GM19025 (cell line): ENCODE results near the gene PCDH15.

Experiments used
- ATAC-seq: cut with Tn5 transposase; IDR thresholded peaks from one replicate; pipeline ENCODE4 v1.9.1; 2021; ENCODE audit warnings: mild to moderate bottlenecking, low read depth, moderate library complexity; ENCODE audit not compliant: unreplicated experiment

The PCDH15 gene

DNA sequence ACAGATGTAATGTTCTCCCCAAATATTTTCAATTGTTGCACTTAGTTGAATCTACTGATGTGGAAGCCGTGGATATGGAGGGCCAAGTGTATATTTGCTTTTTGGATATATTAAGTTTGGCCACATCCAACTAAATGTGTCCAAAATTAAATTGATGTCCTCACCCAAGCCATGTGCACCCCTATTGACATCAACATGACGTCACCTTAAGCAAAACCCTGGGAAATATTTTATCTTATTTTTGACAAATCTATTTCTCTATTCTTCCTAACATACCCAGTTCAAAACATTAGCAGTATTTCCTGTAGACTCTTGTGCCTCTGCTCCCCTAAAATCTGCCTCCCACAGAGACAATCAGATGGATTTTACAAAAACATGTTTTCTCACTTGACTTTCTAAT is 652.5 kb downstream of the PCDH15 start:
- ATAC-seq = no peak

DNA sequence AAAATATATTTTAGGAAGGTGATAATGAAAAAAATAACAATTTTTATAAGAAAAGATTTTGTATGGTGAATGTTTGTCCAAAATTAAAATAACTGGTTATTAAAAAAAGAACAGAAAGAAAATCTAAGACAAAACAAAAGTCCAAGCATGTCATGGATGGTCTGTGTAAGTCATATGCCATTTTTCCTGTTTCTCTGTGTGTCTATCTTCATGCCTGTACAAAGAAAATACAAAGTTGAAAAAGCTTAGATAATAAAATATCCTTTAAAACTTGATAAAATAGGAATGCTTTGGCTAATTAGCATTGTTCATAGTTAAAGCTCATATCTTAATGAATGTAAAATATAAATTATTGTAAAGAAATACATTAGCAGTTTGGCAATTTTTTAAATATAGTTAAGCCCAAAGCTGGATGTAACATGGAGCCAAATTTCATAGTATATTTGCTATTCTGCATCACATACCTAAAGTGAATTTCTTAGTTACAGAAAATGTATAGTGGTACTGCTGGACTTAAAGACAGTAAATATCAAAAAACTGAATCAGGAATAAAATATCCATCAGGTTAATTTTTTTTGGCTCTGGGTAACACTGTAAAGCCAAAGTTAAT is 661.1 kb downstream of the PCDH15 start:
- no peak for ATAC-seq

GRCh38 chr10:54137396-54137795 is 663.6 kb downstream of the PCDH15 start:
- no peak for ATAC-seq

- ATAC-seq = no peak
These were observed 667.8 kb downstream of the PCDH15 start for GRCh38 chr10:54133203-54133602.

GRCh38 chr10:54131833-54132232 is 669.2 kb downstream of the PCDH15 start:
- ATAC-seq = no peak

GRCh38 chr10:54130394-54130793 is 670.6 kb downstream of the PCDH15 start:
- ATAC-seq = no peak

DNA sequence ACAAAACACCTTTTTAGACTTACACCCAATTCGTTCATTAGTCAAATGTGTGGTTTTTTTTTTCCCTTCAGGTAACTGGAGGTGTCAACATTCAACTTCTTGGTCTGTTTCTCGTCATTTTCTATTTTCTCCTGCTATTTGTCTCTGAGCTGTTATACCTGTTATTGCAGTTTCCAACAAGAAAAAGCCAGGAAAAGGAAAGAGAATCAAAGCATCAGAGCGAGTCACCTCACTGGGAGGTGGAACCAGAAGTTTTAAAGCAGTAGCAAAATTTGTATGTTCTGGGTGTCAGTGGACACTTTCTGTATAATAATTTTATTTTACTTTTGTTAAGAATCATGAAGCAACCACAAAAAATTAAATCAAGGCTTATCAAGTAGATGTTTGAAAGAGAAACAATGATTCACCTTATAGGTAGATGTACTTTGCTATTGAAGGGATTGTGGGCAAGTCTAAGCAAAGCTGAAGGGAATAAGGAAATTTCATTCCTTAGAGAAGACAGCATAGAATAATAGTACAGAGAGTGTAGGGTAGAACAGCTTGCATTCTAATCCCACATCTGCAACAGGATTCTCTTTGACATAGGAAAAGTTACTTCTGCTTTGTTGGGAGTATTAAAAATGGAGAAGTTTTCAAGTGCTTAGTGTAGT is 675.8 kb downstream of the PCDH15 start:
- no peak for ATAC-seq

DNA sequence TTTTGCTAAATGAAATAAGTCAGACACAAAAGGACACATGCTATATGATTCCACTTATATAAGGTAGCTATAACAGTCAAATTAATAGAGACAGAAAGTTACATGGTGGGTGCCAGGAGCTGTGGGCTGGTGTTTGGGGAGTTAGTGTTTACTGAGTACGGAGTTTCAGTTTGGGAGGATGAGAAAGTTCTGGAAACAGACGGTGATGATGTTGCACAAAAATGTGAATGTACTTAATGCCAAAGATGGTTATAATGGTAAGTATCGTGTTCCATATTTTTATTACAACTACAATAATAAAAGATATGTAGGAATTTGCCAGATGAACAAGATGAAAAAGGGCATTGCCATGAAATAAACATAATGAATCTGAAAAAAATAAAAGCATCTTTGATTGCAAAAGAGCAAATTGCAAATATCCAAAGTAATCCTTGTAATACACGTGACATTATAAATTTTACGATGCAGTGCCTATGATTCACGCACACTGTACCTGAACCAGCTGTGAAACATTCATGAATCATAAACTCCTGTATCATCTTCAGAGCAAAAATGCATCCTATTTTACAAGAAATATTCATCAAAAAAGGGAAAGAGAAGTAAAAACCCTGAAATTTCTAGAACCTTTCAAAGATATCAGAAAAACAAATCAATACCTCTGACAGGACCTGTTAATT is 676.7 kb downstream of the PCDH15 start:
- ATAC-seq = no peak

GRCh38 chr10:54120806-54121205 is 680.2 kb downstream of the PCDH15 start:
- ATAC-seq = no peak

DNA sequence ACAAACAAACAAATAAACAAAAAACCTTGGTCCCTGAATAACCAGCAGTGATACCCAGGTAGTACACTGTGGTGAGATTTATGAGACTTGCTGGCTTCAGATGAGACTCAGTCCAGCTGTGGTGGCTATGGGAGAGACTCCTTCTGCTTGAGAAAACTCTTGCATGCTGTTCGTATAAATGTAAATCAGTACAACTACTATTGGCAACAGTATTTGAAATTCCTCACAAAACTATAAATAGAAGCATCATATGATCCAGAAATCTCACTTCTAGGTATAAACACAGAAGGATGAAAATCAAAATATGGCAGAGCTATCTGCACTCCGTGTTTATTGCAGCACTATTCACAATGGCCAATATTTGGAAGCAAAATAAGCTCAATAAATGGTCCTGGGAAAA is 692.1 kb downstream of the PCDH15 start:
- no peak for ATAC-seq

DNA sequence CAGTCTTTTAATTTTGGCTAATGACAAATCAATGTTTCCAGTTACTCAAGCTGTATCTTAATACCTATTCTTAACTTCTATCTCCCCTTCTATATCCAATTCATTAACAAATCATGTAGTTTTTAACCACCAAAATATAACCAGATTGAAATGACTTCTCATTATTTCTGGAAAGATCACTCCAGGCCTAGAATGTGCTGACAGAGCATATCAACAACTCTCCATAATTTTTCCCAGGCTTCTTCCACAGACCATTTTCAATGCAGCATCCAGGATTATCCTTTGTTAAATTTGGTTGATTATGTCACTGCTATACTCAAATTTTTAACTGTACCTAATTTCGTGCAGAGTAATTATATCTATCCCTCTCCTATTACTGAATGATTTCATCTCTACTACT is 704.1 kb downstream of the PCDH15 start:
- no peak for ATAC-seq

DNA sequence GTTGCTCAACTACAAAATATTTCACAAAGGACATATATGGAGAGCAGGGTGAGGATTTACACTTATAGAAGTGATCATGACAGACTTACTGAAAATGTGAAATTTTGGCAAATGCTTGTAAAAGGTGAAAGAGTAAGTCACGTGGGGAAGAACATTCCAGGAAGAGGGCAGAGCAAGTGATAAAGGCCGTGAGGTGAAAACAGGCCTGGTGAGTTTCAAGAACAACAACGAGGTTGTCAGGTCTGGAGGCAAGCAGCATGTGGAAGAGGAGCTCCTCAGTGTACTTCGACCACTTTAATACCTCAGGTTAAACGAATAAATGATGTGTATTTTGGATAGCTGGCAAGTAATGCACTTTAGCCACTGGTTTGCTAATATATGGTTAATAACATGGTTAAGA is 706.7 kb downstream of the PCDH15 start:
- ATAC-seq = no peak

- no peak for ATAC-seq
These were observed 709.8 kb downstream of the PCDH15 start for GRCh38 chr10:54091237-54091636.

- ATAC-seq = no peak
These were observed 719.1 kb downstream of the PCDH15 start for GRCh38 chr10:54081950-54082349.

DNA sequence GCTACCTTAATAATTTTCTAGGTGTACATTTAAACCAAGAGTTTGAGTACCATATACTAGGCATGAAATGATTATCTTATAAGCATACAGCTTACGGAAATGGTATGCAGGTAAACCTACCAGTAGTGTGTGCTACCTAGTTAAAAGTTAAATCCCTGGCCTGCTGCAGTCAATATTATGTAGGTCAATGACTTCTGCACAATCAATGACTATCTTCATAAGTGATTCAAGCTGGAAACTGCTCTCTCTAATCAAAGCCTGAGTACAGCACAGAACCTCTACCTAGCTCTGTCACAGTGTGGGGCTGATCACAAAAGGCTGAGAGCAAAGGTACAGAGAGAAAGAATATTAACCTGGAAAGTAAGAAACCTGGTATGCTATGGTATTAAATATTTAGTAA is 733.7 kb downstream of the PCDH15 start:
- no peak for ATAC-seq

GRCh38 chr10:54066646-54067045 is 734.4 kb downstream of the PCDH15 start:
- no peak for ATAC-seq

DNA sequence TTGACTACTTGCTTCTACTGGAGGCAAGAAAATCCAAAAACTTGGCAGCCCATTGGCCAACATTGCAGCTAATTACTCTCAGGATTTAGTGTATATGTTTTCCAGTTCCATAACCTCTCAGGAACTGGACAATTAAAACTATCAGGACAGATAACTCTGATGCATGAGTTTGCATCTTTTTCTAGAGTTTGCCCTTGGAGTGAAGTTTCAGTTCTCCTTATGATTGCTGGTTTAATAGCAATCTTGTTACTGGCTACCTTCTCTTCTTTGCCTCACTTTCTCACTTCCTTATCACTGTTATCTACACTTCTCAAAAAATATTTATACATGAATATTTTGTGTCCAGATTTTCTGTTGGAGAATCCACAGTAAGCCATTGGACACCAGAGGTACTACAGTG is 735.9 kb downstream of the PCDH15 start:
- no peak for ATAC-seq

GRCh38 chr10:54064215-54064614 is 736.8 kb downstream of the PCDH15 start:
- ATAC-seq = no peak

DNA sequence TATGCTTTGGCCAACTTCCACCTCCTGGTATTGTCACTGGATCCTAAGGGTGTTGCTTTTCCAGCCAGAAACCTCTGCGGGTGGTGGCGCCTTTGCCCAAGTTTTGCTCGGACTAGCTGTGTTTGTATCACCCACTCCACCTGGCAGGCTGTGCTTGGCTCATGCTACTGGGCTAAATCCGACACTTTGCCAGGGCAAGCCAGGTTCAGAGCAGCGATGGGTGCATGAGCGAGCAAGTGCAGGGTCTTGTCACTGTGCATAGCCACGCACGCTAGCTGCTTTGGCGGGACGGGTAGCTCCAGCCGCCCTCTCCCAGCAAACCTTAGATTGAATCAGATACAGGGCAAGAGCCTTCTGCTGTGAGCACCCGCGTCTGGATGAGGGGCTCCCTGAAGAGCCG is 737.5 kb downstream of the PCDH15 start:
- no peak for ATAC-seq

GRCh38 chr10:54060572-54060971 is 740.5 kb downstream of the PCDH15 start:
- ATAC-seq = no peak

DNA sequence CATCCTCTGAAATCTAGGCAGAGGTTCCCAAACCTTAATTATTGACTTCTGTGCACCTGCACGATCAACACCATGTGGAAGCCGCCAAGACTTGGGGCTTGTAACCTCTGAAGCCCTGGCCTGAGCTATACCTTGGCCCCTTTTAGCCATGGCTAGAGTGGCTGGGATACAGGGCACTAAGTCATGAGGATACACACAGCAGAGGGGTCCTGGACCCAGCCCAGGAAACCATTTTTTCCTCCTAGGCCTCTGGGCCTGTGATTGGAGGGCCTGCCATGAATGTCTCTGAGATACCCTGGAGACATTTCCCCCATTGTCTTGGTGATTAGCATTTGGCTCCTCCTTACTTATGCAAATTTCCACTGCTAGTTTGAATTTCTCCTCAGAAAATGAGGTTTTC is 743.7 kb downstream of the PCDH15 start:
- ATAC-seq = no peak

DNA sequence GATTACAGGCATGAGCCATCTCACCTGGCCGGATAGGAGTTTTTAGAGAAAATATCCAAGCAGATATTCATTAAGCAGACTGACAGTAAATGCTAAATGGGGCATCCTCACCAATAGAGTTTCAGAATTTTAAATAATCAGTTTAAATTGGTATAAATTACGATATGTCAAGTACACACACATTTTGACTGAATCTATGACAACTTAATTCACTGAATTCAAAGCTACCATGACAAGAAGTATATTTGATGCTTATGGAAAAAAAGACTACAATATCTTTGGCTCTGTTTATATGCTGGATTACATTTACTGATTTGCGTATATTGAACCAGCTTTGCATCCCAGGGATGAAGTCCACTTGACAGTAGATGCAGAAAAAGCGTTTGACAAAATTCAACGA is 774.7 kb downstream of the PCDH15 start:
- no peak for ATAC-seq
